C4-2B (cell line): Measurements from ENCODE around the gene ST6GALNAC2.
A peak's percentile ranks its signal among the peaks of the same experiment; 100 is the strongest.

Experiments
- CTCF ChIP-seq: fragments of 450-650 bp; conservative IDR thresholded peaks from 2 replicates; pipeline ENCODE4 v1.5.1; 2017; ENCODE audit warnings: mild to moderate bottlenecking
- ZFX ChIP-seq: fragments of 450-650 bp; IDR thresholded peaks from 2 replicates; pipeline ENCODE4 v1.6.1; 2017

GRCh38 chr17:76523084-76524037, 62.3 kb downstream of the ST6GALNAC2 start:
- TF ChIP-seq CTCF (peak; percentile 100), ZFX (no peak)
